Body of pancreas (tissue), 4 donors: ENCODE data around the gene NFKB1. TPM values are rescaled to one million over a fixed set of nuclear protein-coding genes. Genes with fewer than 3 reads are reported as not detected.

Experiments used
- ATAC-seq: fragments of 150-250 bp; one replicate; pipeline ENCODE4 v1.9.1; 2016
- DNase-seq, 4 donors: peaks; one replicate each; pipeline ENCODE4 v3.0.0-alpha.2; 2019
- H3K27ac ChIP-seq, 4 donors: fragments of 200-600 bp; sonication (generic); 1 replicate in 3 of 4; 2 replicates in 1 of 4; pipeline versions ENCODE4 v1.5.1 to v1.6.1; 2016 to 2019; ENCODE audit warnings: mild to moderate bottlenecking in 1 of 4, mixed read lengths in 1 of 4, moderate library complexity in 1 of 4
- H3K27me3 ChIP-seq, 2 donors: fragments of 200-600 bp; sonication (generic); one replicate each; pipeline ENCODE4 v1.6.0; 2016; ENCODE audit warnings: mild to moderate bottlenecking in 1 of 2
- H3K36me3 ChIP-seq, 2 donors: fragments of 200-600 bp; sonication (generic); replicated peaks in 1 of 2; 2 replicates each; pipeline ENCODE4 v1.5.1; 2016; ENCODE audit warnings: low read depth in 2 of 2; ENCODE audit not compliant: insufficient read depth in 1 of 2
- H3K4me1 ChIP-seq: fragments of 200-600 bp; sonication (generic); one replicate; pipeline ENCODE4 v1.6.0; 2016
- H3K4me3 ChIP-seq, 2 donors: fragments of 200-600 bp; sonication (generic); 1 replicate in 1 of 2; 2 replicates in 1 of 2; pipeline ENCODE4 v1.5.1; 2016 to 2019
- H3K9me3 ChIP-seq, 3 donors: fragments of 200-600 bp; sonication (generic); 1 replicate in 2 of 3; 2 replicates in 1 of 3; pipeline ENCODE4 v1.5.1; 2016
- CTCF ChIP-seq, 7 experiments: fragments of 450-650 bp in 4 of 7; fragments of 200-600 bp in 3 of 7; sonication (generic) in 3 of 7; IDR thresholded peaks; one replicate each; pipeline ENCODE4 v1.5.1; 2016 to 2019; ENCODE audit warnings: antibody characterized with exemption in 7 of 7
- POLR2A ChIP-seq, 3 donors: fragments of 450-650 bp; IDR thresholded peaks; one replicate each; pipeline ENCODE4 v1.6.1; 2016; ENCODE audit warnings: antibody characterized with exemption in 3 of 3, mild to moderate bottlenecking in 2 of 3
- WGBS, 2 donors: methylation state at CpG; one replicate each; pipeline ENCODE4 v1.1.5; 2017; 5-methylcytosine and 5-hydroxymethylcytosine counted together
- intact Hi-C: fragments of 100-400 bp; cut with DNase I; formaldehyde crosslinking; loops from one replicate; pipeline ENCODE4 v1.15.1; 2023
- total RNA-seq, 2 donors: library from RNA; depleted of rRNA; stranded (reverse); fragments of >200 nt; gene quantifications; one replicate each; pipeline ENCODE4 v1.1.0, GENCODE V29; 2016

The NFKB1 gene
- total RNA-seq, 2 donors from 2014 or later = 14.5 to 20.5 TPM

- H3K4me1 ChIP-seq = no peaks in the 10 kb centered on the region
- intact Hi-C loops = no loop called here
- DNase-seq (no peak), ATAC-seq (no peak)
- H3K9me3 ChIP-seq = no peaks in the 10 kb centered on the region
- H3K27ac ChIP-seq = no peak overlapping the region
- peaks cover 0 to 3% of the 10 kb centered on the region in 2 donors for H3K36me3 ChIP-seq
- no peak overlapping the region for H3K4me3 ChIP-seq
- 87 to 90% methylated on average over 3 of the region's 3 CpGs for WGBS, 2 donors
- TF ChIP-seq CTCF (IDR thresholded peaks at IDR 0.05) = no peak
- TF ChIP-seq POLR2A (IDR thresholded peaks at IDR 0.05) = no peak
- no peaks in the 10 kb centered on the region for H3K27me3 ChIP-seq
Observed at GRCh38 chr4:102665527-102665926, 164.4 kb downstream of the NFKB1 start.

Other genes with a start within 250 kb of the NFKB1 start
- gene SLC39A8, start 155.9 kb upstream of the NFKB1 start, total RNA-seq = 10 to 100 TPM; 35.6 to 56.0 TPM